Activated naive CD8-positive, alpha-beta T cell treated with anti-CD3 and anti-CD28 coated beads, Interleukin-2, amount 10 ng/mL, durations not matched to agents 7 days and 5 days (primary cell): Measurements from ENCODE around the gene PTPRN2. TPM values are rescaled to one million over a fixed set of nuclear protein-coding genes. Genes with fewer than 3 reads are reported as not detected.

Experiments
- ATAC-seq: fragments of 150-1000 bp; cut with Tn5 transposase; one replicate; pipeline ENCODE4 v1.10.0; 2021; ENCODE audit warnings: low read depth, moderate library complexity
- POLR2A ChIA-PET: fragments of 350-600 bp; sonication (Branson Sonifier 250); formaldehyde crosslinking; loops from one replicate; lab custom pipeline; 2021; ENCODE audit warnings: antibody characterized with exemption; lab: Charles Lee
- DNase-seq: peaks from one replicate; pipeline ENCODE4 v3.0.0; 2021
- H3K27ac Mint-ChIP-seq: one replicate; pipeline ENCODE4 v1.8.0; 2022; ENCODE audit warnings: mild to moderate bottlenecking, mixed read lengths
- H3K27me3 Mint-ChIP-seq: one replicate; pipeline ENCODE4 v1.8.0; 2022; ENCODE audit warnings: mild to moderate bottlenecking, moderate library complexity, mixed read lengths
- H3K36me3 Mint-ChIP-seq: one replicate; pipeline ENCODE4 v1.8.0; 2021; ENCODE audit warnings: mild to moderate bottlenecking, mixed read lengths
- H3K4me1 Mint-ChIP-seq: one replicate; pipeline ENCODE4 v1.8.0; 2021; ENCODE audit warnings: mixed read lengths
- H3K4me3 Mint-ChIP-seq: one replicate; pipeline ENCODE4 v1.8.0; 2022; ENCODE audit warnings: mild to moderate bottlenecking, moderate library complexity, mixed read lengths
- H3K9me3 Mint-ChIP-seq: one replicate; pipeline ENCODE4 v1.8.0; 2021; ENCODE audit warnings: mixed read lengths
- total RNA-seq, 2 experiments: library from RNA; stranded (reverse); gene quantifications; one replicate each; pipeline ENCODE4 v1.2.3, GENCODE V29; 2021

Gene PTPRN2
- total RNA-seq, 2 experiments from 2014 or later = 4.5 to 4.9 TPM

GRCh38 chr7:158073845-158074840 lies 513.5 kb downstream of the PTPRN2 start:
- Mint-ChIP-seq H3K9me3 (peaks cover 2% of the 10 kb centered on the region), H3K27ac (no peak overlapping the region), H3K4me3 (no peak overlapping the region), H3K27me3 (peaks cover 2% of the 10 kb centered on the region), H3K36me3 (peaks cover 1% of the 10 kb centered on the region), H3K4me1 (no peaks in the 10 kb centered on the region)
- ATAC-seq = no peak
- no peak for DNase-seq
- POLR2A ChIA-PET = no interaction called here

- no peak for ATAC-seq
- POLR2A ChIA-PET = no interaction called here
These were observed 514.5 kb downstream of the PTPRN2 start for GRCh38 chr7:158072991-158073730.

GRCh38 chr7:158070222-158070920 lies 517.3 kb downstream of the PTPRN2 start:
- no peak for ATAC-seq
- H3K36me3 Mint-ChIP-seq = peaks cover 1% of the 10 kb centered on the region
- peaks cover 2% of the 10 kb centered on the region for H3K9me3 Mint-ChIP-seq
- H3K4me1 Mint-ChIP-seq = no peaks in the 10 kb centered on the region
- no peak overlapping the region for H3K4me3 Mint-ChIP-seq
- no peaks in the 10 kb centered on the region for H3K27me3 Mint-ChIP-seq
- POLR2A ChIA-PET = no interaction called here
- DNase-seq = no peak
- no peak overlapping the region for H3K27ac Mint-ChIP-seq

More at GRCh38 chr7:158072991-158073730, 514.5 kb downstream of the PTPRN2 start:
- peaks cover 1% of the 10 kb centered on the region for H3K36me3 Mint-ChIP-seq
- no peak for DNase-seq
- H3K4me3 Mint-ChIP-seq = no peak overlapping the region
- H3K27ac Mint-ChIP-seq = no peak overlapping the region
- no peaks in the 10 kb centered on the region for H3K4me1 Mint-ChIP-seq
- peaks cover 2% of the 10 kb centered on the region for H3K9me3 Mint-ChIP-seq
- H3K27me3 Mint-ChIP-seq = peaks cover 1% of the 10 kb centered on the region

GRCh38 chr7:158068853-158069252 lies 518.8 kb downstream of the PTPRN2 start:
- H3K4me3 Mint-ChIP-seq = no peak overlapping the region
- POLR2A ChIA-PET = no interaction called here
- DNase-seq (no peak), ATAC-seq (no peak)
- H3K36me3 Mint-ChIP-seq = peaks cover 1% of the 10 kb centered on the region
- H3K27me3 Mint-ChIP-seq = no peaks in the 10 kb centered on the region
- H3K4me1 Mint-ChIP-seq = no peaks in the 10 kb centered on the region
- peaks cover 2% of the 10 kb centered on the region for H3K9me3 Mint-ChIP-seq
- no peak overlapping the region for H3K27ac Mint-ChIP-seq

- DNase-seq (no peak), ATAC-seq (no peak)
- POLR2A ChIA-PET = no interaction called here
- Mint-ChIP-seq H3K27ac (no peak overlapping the region), H3K4me1 (no peaks in the 10 kb centered on the region), H3K27me3 (no peaks in the 10 kb centered on the region), H3K4me3 (no peak overlapping the region), H3K36me3 (peaks cover 1% of the 10 kb centered on the region), H3K9me3 (peaks cover 2% of the 10 kb centered on the region)
These were observed 519.6 kb downstream of the PTPRN2 start for GRCh38 chr7:158067931-158068482.

- no peak for DNase-seq
- Mint-ChIP-seq H3K27me3 (no peaks in the 10 kb centered on the region), H3K4me1 (no peaks in the 10 kb centered on the region), H3K36me3 (peaks cover 1% of the 10 kb centered on the region), H3K4me3 (no peak overlapping the region), H3K9me3 (peaks cover 2% of the 10 kb centered on the region), H3K27ac (no peak overlapping the region)
- POLR2A ChIA-PET = no interaction called here
- no peak for ATAC-seq
These were observed 520.2 kb downstream of the PTPRN2 start for GRCh38 chr7:158067219-158067930.

- H3K36me3 Mint-ChIP-seq = peaks cover 1% of the 10 kb centered on the region
- no peak for DNase-seq
These were observed 521.5 kb downstream of the PTPRN2 start for GRCh38 chr7:158066085-158066484.

GRCh38 chr7:158065340-158065739 lies 522.3 kb downstream of the PTPRN2 start:
- ATAC-seq (no peak), DNase-seq (no peak)
- Mint-ChIP-seq H3K4me3 (no peak overlapping the region), H3K4me1 (no peaks in the 10 kb centered on the region), H3K9me3 (no peaks in the 10 kb centered on the region), H3K36me3 (peaks cover 1% of the 10 kb centered on the region), H3K27ac (no peak overlapping the region), H3K27me3 (no peaks in the 10 kb centered on the region)
- POLR2A ChIA-PET = no interaction called here

More at GRCh38 chr7:158066085-158066484, 521.5 kb downstream of the PTPRN2 start:
- no peak overlapping the region for H3K4me3 Mint-ChIP-seq
- no peaks in the 10 kb centered on the region for H3K27me3 Mint-ChIP-seq
- no peak for ATAC-seq
- H3K9me3 Mint-ChIP-seq = no peaks in the 10 kb centered on the region
- H3K4me1 Mint-ChIP-seq = no peaks in the 10 kb centered on the region
- POLR2A ChIA-PET = no interaction called here
- no peak overlapping the region for H3K27ac Mint-ChIP-seq

- ATAC-seq (no peak), DNase-seq (no peak)
- H3K36me3 Mint-ChIP-seq = no peaks in the 10 kb centered on the region
- no peaks in the 10 kb centered on the region for H3K4me1 Mint-ChIP-seq
- no peak overlapping the region for H3K27ac Mint-ChIP-seq
- H3K4me3 Mint-ChIP-seq = no peak overlapping the region
- no peaks in the 10 kb centered on the region for H3K27me3 Mint-ChIP-seq
- H3K9me3 Mint-ChIP-seq = no peaks in the 10 kb centered on the region
- POLR2A ChIA-PET = no interaction called here
These were observed 523.0 kb downstream of the PTPRN2 start for GRCh38 chr7:158064631-158065030.

- Mint-ChIP-seq H3K27me3 (no peaks in the 10 kb centered on the region), H3K9me3 (no peaks in the 10 kb centered on the region), H3K4me3 (no peak overlapping the region), H3K4me1 (no peaks in the 10 kb centered on the region), H3K36me3 (no peaks in the 10 kb centered on the region), H3K27ac (no peak overlapping the region)
- ATAC-seq = no peak
- POLR2A ChIA-PET = no interaction called here
- no peak for DNase-seq
These were observed 523.6 kb downstream of the PTPRN2 start for GRCh38 chr7:158063850-158064610.

- Mint-ChIP-seq H3K27me3 (no peaks in the 10 kb centered on the region), H3K9me3 (no peaks in the 10 kb centered on the region), H3K4me3 (no peak overlapping the region), H3K4me1 (no peaks in the 10 kb centered on the region), H3K27ac (no peak overlapping the region), H3K36me3 (no peaks in the 10 kb centered on the region)
- DNase-seq (no peak), ATAC-seq (no peak)
- POLR2A ChIA-PET = no interaction called here
These were observed 525.0 kb downstream of the PTPRN2 start for GRCh38 chr7:158062661-158063060.
